Measurements from ENCODE around the gene LCK. TPM values are rescaled to one million over a fixed set of nuclear protein-coding genes. Genes with fewer than 3 reads are reported as not detected.

LCK gene
- total and polyA plus RNA-seq, 10 of the 15 experiments (the other 5 are each of a cell fraction or from before 2014, with no cell fraction given), result 31.5 to 173 (median 119) TPM

- H3K27me3 ChIP-seq (replicated peaks in 1 of 2; ENCODE audit: control insufficient read depth in 2 of 2, insufficient read depth in 2 of 2, low read length in 1 of 2), result no peaks in the 10 kb centered on the region
- no peaks in the 10 kb centered on the region for H3K79me2 ChIP-seq (ENCODE audit: control insufficient read depth, insufficient read depth, low read length)
- TF ChIP-seq ELK1 (IDR thresholded peaks at IDR 0.05; ENCODE audit: low read depth, low read length), result no peak
- no peak for TF ChIP-seq TCF3 (IDR thresholded peaks at IDR 0.05; ENCODE audit: borderline replicate concordance, insufficient read depth, low read depth, low read length)
- no peak for TF ChIP-seq SUZ12 (IDR thresholded peaks at IDR 0.05; ENCODE audit: unreplicated experiment)
- TF ChIP-seq PBX3 (IDR thresholded peaks at IDR 0.05; ENCODE audit: insufficient replicate concordance, low read depth, low read length), result no peak
- no peak for TF ChIP-seq BHLHE40 (IDR thresholded peaks at IDR 0.05; ENCODE audit: borderline replicate concordance in 1 of 2, low read depth in 2 of 2, low read length in 1 of 2)
- TF ChIP-seq SMAD1 (IDR thresholded peaks at IDR 0.05; ENCODE audit: low read depth, partially characterized antibody), result no peak
- TF ChIP-seq FOXK2 (IDR thresholded peaks at IDR 0.05), result no peak
- no peak for TF ChIP-seq PAX5 (IDR thresholded peaks at IDR 0.05; ENCODE audit: borderline replicate concordance, low read depth, low read length)
- TF ChIP-seq EZH2 (IDR thresholded peaks at IDR 0.05; ENCODE audit: borderline replicate concordance, control insufficient read depth, low read depth, low read length), result no peak
- TF ChIP-seq ZNF274 (IDR thresholded peaks at IDR 0.05; ENCODE audit: insufficient read depth, insufficient read length), result no peak
- no peak for TF ChIP-seq MTA2 (IDR thresholded peaks at IDR 0.05; ENCODE audit: low read depth)
- no peak for TF ChIP-seq STAT1 (conservative IDR thresholded peaks at IDR 0.05)
- no peak for TF ChIP-seq STAT3 (IDR thresholded peaks at IDR 0.05; ENCODE audit: low read depth, low read length)
- H3K9ac ChIP-seq (ENCODE audit: control insufficient read depth, insufficient read depth, low read length), result no peak overlapping the region; the same call in 1 of the 2 replicates
- FAIRE-seq (no peak), DNase-seq (ENCODE audit: low read depth, low spot score) (no peak), ATAC-seq (no peak)
- WGBS (ENCODE audit: insufficient coverage, insufficient replicate concordance, low lambda C conversion rate, missing lambda C conversion rate), result 93% methylated on average over 14 of the region's 20 CpGs
- H3K4me2 ChIP-seq (ENCODE audit: control insufficient read depth, insufficient read depth), result no peak overlapping the region
- H2AFZ ChIP-seq (ENCODE audit: control insufficient read depth, low read depth, low read length), result peak overlapping the region; percentile 89
- intact Hi-C loops (cut with micrococcal nuclease; ENCODE audit: unreplicated experiment), result no loop called here
- CTCF ChIA-PET, result interaction anchor here (0.6 to 6.0 kb wide), 15 partner anchors 9 to 161 kb away, joined by 3 to 50 read pairs (median 6); partner anchors contain the start of genes EIF3I, FAM167B, KPNA6 and LCK
- H3K36me3 ChIP-seq (ENCODE audit: control insufficient read depth in 2 of 2, insufficient read depth in 2 of 2, low read length in 1 of 2), result no peaks in the 10 kb centered on the region
- RAD21 ChIA-PET (ENCODE audit: unreplicated experiment), result interaction anchor here (1.4 to 3.8 kb wide), 5 partner anchors 15 to 133 kb away, joined by 3 to 34 read pairs (median 10); partner anchors contain the start of gene HDAC1
- SMC1A ChIA-PET (ENCODE audit: uncharacterized antibody, unreplicated experiment), result interaction anchor here (1.1 to 5.2 kb wide), 11 partner anchors 9 to 166 kb away, joined by 3 to 37 read pairs (median 7); partner anchors contain the start of genes BSDC1 and TMEM39B
- in situ Hi-C loops (cut with MboI), result no loop called here
- no peak overlapping the region for H3K27ac ChIP-seq (ENCODE audit: control insufficient read depth, insufficient read depth)
- no peak overlapping the region for H3K4me3 ChIP-seq
- H4K20me1 ChIP-seq (ENCODE audit: control insufficient read depth, insufficient read depth), result no peaks in the 10 kb centered on the region
- peaks cover 21% of the 10 kb centered on the region for H3K4me1 ChIP-seq (ENCODE audit: control insufficient read depth, insufficient read depth, low read length)
- no peaks in the 10 kb centered on the region for H3K9me3 ChIP-seq (replicated peaks; ENCODE audit: control insufficient read depth, insufficient read depth, low read length)
- POLR2A ChIA-PET, result interaction anchor here (0.8 to 2.0 kb wide), 3 partner anchors 10 to 155 kb away, joined by 3 to 6 read pairs (median 5); partner anchors contain the start of gene BSDC1
- no TSS peak for BruUV-seq (replicated peaks)
These were observed 11.3 kb upstream of the LCK start for GRCh38 chr1:32239790-32240139.
